Endometrial microvascular endothelial cells (primary cell): ENCODE measurements around the gene RASL12. TPM values are rescaled to one million over a fixed set of nuclear protein-coding genes. Genes with fewer than 3 reads are reported as not detected.
"Not testable (repeated sequence)": the region's sequence is repeated elsewhere in the genome, so short reads cannot be mapped to it uniquely, and the experiment has no call there.

Source experiments
- in situ Hi-C: cut with HindIII; loops from 2 replicates; pipeline ENCODE4 v1.10.0; 2017; ENCODE audit warnings: low sequenced_read_pairs, low pct_unique_long_range_greater_than_20kb; ENCODE audit errors: inconsistent ontology term
- total RNA-seq: library from RNA; depleted of rRNA; stranded (reverse); fragments of >200 nt; gene quantifications from one replicate; pipeline ENCODE4 v1.2.3, GENCODE V29; 2015; ENCODE audit errors: inconsistent ontology term

The RASL12 gene
- total RNA-seq, 1 donor from 2014 or later = not detected

DNA sequence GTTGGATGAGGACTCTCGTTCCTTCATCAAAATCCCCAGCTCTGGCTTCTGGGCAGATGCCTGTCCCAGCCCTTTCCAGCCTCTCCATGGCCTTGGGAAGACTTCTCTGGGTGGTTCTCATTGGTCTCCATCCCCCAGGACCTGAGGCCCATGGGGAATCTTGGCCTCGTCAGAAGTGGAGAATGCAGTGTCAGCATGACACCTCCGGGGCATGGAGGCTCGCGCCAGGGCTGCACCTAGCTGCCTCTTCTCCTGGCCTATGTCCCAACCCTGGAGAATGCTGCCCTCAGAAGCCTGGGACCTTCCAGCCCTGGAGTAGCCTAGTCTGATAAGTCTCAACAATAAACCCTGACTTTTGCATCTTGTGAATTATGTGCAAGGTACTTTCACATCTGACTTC lies 11.8 kb upstream of the RASL12 start:
- in situ Hi-C loops = no loop called here

DNA sequence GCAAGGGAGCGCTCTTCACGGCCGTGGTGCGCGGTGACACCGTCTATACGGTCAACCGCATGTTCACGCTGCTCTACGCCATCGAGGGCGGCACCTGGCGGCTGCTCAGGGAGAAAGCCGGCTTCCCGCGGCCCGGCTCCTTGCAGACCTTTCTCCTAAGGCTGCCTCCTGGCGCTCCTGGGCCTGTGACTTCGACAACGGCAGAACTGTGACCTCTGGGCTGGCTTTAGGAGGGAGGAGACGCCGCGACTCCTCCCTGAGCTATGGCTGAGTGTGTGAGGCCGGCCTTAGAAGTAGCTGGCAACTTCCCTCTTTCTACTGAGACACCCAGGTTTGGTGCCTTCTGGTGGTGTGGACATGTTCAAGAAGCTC lies 10.2 kb upstream of the RASL12 start:
- in situ Hi-C loops = no loop called here

DNA sequence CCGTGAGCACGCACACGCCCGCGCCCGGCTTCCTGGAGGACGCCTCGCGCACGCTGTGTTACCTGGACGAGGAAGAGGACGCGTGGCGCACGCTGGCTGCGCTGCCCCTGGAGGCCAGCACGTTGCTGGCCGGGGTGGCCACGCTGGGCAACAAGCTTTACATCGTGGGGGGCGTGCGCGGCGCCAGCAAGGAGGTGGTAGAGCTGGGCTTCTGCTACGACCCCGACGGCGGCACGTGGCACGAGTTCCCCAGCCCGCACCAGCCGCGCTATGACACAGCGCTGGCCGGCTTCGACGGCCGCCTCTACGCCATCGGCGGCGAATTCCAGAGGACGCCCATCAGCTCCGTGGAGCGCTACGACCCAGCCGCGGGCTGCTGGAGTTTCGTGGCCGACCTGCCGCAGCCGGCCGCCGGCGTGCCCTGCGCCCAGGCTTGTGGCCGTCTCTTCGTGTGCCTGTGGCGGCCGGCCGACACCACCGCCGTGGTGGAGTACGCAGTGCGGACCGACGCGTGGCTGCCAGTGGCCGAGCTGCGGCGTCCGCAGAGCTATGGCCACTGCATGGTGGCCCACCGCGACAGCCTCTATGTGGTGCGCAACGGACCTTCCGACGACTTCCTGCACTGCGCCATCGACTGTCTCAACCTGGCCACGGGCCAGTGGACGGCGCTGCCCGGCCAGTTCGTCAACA lies 9.6 kb upstream of the RASL12 start:
- in situ Hi-C loops = no loop called here

DNA sequence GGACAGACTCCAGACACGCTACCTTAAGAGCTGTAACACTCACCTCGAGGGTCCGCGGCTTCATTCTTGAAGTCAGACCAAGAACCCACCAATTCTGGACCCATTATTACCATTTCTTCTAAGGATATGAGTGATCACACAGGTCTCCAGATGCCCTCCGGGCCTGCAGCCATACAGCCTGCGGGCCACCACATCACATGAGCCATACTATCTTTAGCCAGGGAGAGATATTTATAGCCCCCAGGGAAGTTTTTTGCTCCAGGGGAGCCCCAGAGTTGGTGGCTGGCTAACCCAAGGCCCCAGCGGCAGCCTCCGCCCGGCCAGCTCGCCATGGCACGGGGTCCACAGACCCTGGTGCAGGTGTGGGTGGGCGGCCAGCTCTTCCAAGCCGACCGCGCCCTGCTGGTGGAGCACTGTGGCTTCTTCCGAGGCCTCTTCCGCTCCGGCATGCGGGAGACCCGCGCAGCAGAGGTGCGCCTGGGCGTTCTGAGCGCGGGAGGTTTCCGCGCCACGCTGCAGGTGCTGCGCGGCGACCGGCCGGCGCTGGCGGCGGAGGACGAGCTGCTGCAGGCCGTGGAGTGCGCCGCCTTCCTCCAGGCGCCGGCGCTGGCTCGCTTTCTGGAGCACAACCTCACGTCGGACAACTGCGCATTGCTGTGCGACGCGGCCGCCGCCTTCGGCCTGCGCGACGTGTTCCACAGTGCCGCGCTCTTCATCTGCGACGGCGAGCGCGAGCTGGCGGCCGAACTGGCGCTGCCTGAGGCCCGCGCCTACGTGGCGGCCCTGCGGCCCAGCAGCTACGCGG lies 8.9 kb upstream of the RASL12 start, which contains the start of gene KBTBD13:
Gene KBTBD13, plus strand, starts transcription at position 261 of the 805 bp plus-strand sequence. Its CDS starts 70 bp downstream, at position 331.
- in situ Hi-C loops = no loop called here

DNA sequence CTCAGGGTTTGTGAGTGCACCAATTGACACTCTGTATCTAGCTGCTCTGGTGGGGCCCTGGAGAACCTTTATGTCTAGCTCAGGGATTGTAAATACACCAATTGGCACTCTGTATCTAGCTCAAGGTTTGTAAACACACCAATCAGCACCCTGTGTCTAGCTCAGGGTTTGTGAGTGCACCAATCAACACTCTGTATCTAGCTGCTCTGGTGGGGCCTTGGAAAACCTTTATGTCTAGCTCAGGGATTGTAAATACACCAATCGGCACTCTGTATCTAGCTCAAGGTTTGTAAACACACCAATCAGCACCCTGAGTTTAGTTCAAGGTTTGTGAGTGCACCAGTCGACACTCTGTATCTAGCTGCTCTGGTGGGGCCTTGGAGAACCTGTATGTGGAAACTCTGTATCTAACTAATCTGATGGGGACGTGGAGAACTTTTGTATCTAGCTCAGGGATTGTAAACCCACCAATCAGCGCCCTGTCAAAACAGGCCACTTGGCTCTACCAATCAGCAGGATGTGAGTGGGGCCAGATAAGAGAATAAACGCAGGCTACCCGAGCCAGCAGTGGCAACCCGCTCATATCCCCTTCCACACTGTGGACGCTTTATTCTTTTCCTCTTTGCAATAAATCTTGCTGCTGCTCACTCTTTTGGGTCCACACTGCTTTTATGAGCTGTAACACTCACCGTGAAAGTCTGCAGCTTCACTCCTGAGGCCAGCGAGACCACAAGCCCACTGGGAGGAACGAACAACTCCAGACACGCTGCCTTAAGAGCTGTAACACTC lies 8.0 kb upstream of the RASL12 start:
- in situ Hi-C loops = not testable (repeated sequence)

DNA sequence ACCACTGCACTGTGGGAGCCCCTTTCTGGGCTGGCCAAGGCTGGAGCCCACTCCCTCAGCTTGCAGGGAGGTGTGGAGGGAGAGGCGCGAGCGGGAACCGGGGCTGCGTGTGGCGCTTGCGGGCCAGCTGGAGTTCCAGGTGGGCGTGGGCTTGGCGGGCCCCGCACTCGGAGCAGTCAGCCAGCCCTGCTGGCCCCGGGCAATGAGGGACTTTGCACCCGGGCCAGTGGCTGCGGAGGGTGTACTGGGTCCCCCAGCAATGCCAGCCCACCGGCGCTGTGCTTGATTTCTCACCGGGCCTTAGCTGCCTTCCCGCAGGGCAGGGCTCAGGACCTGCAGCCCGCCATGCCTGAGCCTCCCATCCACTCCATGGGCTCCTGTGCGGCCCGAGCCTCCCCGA lies 7.2 kb upstream of the RASL12 start:
- in situ Hi-C loops = not testable (repeated sequence)

DNA sequence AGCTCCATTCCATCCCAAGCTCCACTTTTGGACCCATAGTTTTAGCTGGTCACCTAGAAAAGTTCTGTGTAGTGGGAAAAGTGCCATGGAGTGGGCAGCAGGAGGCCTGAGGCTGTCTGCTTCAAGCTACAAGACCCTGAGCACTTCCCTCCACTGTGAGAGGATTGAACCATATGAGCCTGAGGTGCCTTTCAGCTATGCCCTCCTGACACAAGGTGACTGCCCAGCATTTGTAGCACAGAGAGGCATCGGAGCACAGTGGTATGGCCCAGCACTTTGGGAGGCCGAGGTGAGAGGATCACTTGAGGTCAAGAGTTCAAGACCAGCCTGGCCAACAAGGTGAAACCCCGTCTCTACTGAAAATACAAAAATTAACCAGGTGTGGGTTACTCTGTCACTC lies 4.8 kb upstream of the RASL12 start:
- in situ Hi-C loops = no loop called here

DNA sequence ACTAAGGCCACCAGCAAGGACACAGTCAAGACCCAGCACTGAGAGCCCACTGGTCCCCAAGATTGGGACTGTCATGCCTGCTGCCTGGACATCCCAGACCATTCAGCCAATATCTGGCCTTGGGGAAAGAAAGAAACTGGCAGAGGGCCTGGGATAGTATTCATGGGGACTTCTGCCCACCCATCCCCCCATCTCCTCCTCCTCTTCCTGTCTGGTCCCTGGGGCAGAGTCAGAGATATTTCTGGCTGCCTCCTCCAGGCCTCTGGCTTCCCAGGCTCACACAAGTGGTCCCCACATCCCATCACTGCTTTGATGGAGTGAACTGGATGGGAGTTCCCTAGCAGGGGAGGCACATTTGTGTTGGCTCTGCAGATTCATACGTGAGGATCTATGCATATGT lies 4.2 kb upstream of the RASL12 start:
- in situ Hi-C loops = no loop called here

DNA sequence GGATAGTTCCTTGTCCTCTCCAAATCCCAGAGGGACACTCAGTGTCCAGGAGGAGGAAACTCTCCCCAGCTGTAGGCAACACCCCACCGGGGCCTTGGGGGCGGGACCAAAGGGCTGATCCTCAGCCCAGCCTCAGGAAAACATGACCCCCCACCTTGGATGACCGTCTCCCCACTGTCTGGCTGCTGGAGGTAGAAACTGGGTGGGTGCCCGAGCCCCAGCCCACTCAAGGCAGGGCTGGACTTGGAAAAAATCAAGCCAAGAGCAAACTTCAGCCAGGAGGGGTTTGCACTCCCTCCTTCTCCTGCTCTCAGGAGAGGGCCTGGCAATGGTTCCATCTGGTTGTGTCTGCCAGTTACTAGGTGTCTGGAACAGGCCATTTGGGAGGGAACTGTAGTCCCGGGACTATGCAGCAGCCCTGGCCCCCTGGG lies 3.6 kb upstream of the RASL12 start:
- in situ Hi-C loops = no loop called here

DNA sequence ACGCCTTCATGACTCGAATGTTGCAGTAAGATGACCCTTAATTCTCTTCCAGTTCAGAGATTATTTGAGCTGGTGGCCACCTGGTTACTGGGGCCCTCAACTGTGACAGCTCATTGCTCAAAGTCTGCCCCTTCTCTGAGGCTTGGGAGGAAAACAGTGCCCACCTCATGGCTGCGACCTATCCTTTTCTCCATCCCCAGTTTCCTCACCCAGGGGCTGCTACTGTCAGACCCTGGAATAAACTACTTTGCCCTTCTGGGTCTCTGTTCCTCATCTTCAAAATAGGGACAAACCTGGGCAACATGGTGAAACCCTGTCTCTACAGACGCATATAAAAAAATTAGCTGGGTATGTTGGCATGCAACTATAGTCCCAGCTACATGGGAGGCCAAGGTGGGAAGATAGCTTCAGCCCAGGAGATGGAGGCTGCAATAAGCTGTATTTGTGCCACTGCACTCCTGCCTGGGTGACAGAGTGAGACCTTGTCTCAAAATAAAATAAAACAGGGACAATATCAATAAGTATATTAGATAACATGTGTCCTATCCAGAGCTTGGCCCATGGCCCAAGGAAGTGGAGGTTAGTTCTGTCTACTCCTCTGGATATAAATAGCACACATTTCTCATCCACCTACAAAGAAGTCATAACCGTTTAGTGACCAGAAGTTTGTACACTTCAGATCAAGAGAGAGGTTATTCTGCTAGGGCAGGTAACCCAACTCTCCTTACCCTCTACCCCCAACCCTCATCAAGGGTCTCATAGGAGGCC lies 2.2 kb upstream of the RASL12 start:
- in situ Hi-C loops = no loop called here

DNA sequence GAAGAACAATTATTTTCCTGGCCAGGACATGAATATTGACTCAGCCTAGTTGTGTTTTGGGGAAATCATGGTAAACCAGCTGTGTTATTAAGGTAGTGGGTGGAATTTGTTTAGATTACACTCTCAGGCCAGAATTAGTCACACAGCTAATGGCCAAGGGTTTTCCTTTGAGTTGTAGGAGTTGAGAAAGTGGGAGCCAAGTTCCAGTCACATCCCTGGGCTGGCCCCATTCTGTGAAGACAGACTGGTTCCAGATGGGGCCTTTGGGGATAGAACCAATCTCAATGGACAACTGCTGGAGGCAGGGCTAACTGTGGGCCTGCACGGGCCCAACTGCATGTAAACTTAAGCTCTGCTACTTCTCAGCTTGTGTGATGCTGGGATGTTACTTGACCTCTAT lies 1.4 kb upstream of the RASL12 start:
- in situ Hi-C loops = no loop called here

DNA sequence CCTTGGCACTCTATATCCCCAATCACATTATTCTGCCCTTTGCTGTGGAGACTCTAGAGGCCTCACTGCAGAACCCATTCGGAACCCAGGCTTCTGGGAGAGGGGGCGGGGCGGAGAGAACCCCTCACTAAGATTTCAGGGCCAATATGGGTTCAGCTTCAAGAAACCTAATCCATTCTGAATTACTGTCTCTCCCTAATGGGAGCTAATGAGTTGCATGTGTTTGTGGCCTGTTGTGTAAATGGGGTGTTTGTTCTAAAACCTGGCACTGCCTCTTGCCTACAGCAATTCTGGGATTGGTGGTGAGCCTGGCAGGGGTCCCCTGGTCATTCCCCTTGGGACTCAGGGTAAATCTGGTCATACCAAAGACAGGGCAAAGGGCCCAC lies 605 bp upstream of the RASL12 start:
- in situ Hi-C loops = no loop called here

DNA sequence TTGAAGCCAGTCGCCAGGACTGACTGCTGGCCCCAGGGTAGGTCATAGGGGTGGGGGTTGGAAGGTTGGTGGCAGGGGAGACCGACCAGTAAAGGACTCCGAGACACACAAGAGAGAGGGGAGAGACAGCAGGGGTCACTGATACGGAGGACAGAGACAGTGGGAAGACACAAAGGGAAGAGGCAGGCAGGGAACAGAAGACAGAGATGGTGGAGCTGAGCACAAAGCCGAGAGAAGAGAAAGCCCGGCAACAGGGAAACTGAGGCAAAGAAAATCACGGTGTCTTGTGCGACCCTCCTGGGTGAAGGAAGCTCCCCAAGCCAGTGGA lies 510 bp downstream of the RASL12 start:
- in situ Hi-C loops = no loop called here

DNA sequence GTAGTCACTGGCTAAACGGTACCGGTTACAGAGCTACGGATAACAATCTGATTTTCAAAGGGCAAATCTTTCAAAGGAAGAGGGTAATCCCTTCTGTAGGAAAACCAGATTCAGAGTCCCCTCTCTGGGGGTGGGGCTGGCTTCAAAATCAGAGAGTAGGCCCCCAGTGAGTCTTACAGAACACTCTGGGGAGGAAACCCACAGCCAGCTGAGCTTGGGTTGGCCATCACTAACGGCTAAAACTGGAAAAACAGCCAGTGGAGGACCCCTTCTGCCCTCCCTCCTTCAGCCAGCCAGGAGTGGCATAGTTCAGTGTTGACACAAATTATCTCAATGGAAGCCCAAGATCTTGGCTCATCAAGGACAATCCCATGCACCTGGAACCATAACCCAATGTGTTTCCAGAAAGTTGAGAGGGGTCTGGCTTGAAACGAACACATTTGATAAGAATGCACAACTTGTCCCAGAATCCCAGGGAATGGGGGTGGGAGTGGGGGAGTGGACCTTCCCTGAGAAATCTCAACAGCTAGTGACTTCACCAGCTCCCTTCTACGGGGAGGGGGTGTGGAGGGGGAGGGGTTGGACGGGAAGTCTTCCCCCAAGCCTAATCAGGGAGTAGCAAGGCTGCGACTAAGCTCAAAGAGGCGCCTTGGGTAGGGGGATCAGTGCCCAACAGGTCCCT lies 1.0 kb downstream of the RASL12 start:
- in situ Hi-C loops = no loop called here

DNA sequence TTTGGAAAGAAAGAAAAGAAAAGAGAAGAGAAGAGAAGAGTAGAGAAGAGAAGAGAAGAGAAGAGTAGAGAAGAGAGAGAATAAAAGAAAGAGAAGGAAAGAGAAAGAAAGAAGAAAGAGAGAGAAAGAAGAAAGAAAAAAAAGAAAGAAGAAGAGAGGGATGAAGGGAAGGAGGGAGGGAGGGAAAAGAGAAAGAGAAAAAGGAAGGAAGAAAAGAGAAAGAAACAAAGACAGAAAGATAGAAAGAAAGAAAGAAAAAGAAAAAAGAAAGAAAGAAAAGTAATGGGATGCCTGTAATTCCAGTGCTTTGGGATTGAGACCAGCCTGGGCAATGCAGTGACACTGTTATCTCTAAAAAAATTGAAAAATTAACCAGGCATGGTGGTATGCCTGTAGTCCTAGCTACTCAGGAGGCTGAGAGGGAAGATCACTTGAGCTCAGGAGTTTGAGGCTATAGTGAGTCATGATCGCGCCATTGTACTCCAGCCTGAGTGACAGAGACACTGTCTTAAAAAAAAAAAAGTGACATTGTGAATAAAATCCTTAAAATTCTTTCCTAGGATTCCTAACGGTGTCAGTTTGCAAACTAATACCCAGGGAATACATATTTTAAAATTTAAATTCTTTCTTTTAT lies 1.7 kb downstream of the RASL12 start:
- in situ Hi-C loops = no loop called here

DNA sequence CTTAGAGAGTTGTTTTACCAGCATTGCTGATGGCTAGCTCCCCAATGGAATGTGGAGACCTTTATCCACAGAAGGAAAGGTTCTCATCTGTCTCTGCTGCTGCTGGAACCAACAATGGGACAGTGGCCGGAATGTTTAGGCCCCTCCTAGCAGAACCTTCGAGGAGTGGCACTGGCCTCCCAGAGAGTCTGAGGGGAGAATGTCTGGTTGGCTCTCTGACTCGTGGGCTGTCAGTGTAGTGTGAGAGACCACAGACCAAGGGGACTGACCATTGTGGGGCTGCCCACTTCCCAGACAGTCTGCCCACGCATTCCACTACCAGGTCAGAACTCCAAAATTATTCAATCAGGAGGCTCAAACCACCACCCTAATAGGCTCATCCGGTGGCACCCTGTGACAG lies 5.1 kb downstream of the RASL12 start:
- in situ Hi-C loops = no loop called here

DNA sequence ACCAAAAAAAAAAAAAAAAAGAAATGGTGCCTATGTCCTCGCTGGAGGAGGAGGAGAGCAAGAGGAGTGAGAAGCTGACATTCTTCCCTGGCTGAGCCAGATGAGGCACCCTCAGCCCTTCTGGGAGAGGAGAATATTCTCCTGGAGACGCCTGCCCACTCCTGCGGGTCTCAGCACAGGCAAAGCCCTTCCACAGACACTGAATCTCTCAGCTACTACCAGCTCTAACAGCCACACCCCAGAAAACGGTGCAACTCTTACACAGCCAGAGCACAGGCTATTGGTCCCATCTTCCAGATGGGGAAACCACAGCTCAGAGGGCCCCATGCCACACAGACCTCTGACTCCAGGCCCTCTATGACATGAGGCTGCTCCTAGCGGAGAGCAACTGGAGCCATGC lies 5.7 kb downstream of the RASL12 start:
- in situ Hi-C loops = no loop called here
